HG02973 (cell line): ENCODE data around the gene TMEM164.

Experiments used
- ATAC-seq: cut with Tn5 transposase; IDR thresholded peaks from one replicate; pipeline ENCODE4 v1.9.1; 2021; ENCODE audit warnings: moderate library complexity; ENCODE audit not compliant: unreplicated experiment

TMEM164 gene

GRCh38 chrX:110188701-110189558 lies 186.0 kb downstream of the TMEM164 start:
- ATAC-seq = no peak

GRCh38 chrX:110192516-110192915 lies 189.6 kb downstream of the TMEM164 start:
- no peak for ATAC-seq

GRCh38 chrX:110194977-110195376 lies 192.1 kb downstream of the TMEM164 start:
- no peak for ATAC-seq

GRCh38 chrX:110201799-110202198 lies 198.9 kb downstream of the TMEM164 start:
- no peak for ATAC-seq

GRCh38 chrX:110204986-110205385 lies 202.1 kb downstream of the TMEM164 start:
- ATAC-seq = no peak

GRCh38 chrX:110208092-110208491 lies 205.2 kb downstream of the TMEM164 start:
- ATAC-seq = no peak

GRCh38 chrX:110210417-110211139 lies 207.7 kb downstream of the TMEM164 start:
- ATAC-seq = no peak

GRCh38 chrX:110211340-110211739 lies 208.4 kb downstream of the TMEM164 start:
- ATAC-seq = no peak

GRCh38 chrX:110212299-110212698 lies 209.4 kb downstream of the TMEM164 start:
- ATAC-seq = no peak

- no peak for ATAC-seq
Observed at GRCh38 chrX:110213183-110213582, 210.3 kb downstream of the TMEM164 start.

GRCh38 chrX:110214684-110215083 lies 211.8 kb downstream of the TMEM164 start:
- ATAC-seq = no peak

- ATAC-seq = no peak
Observed at GRCh38 chrX:110215411-110215810, 212.5 kb downstream of the TMEM164 start.

GRCh38 chrX:110216027-110216426 lies 213.1 kb downstream of the TMEM164 start:
- no peak for ATAC-seq

GRCh38 chrX:110218591-110218990 lies 215.7 kb downstream of the TMEM164 start:
- ATAC-seq = no peak

- ATAC-seq = no peak
Observed at GRCh38 chrX:110219920-110220319, 217.0 kb downstream of the TMEM164 start.

- ATAC-seq = no peak
Observed at GRCh38 chrX:110222497-110223257, 219.8 kb downstream of the TMEM164 start.

GRCh38 chrX:110224926-110225617 lies 222.2 kb downstream of the TMEM164 start:
- no peak for ATAC-seq

GRCh38 chrX:110226931-110227330 lies 224.0 kb downstream of the TMEM164 start:
- no peak for ATAC-seq
